Muscle of leg (tissue), 11 donors: ENCODE measurements around the gene ABCF2. TPM values are rescaled to one million over a fixed set of nuclear protein-coding genes. Genes with fewer than 3 reads are reported as not detected.

ENCODE experiments used
- DNase-seq: peaks from one replicate; pipeline ENCODE4 v3.0.0; 2013
- H3K27ac ChIP-seq: one replicate; pipeline ENCODE4 v1.5.1; 2013; ENCODE audit warnings: mild to moderate bottlenecking, low read length, control low read depth
- H3K27me3 ChIP-seq: one replicate; pipeline ENCODE4 v1.6.1; 2013; ENCODE audit warnings: low read length; ENCODE audit not compliant: control insufficient read depth, insufficient read depth
- H3K36me3 ChIP-seq: one replicate; pipeline ENCODE4 v1.6.1; 2013; ENCODE audit warnings: low read length; ENCODE audit not compliant: control insufficient read depth, insufficient read depth
- H3K4me1 ChIP-seq: one replicate; pipeline ENCODE4 v1.6.1; 2013; ENCODE audit warnings: low read length; ENCODE audit not compliant: control insufficient read depth, insufficient read depth
- H3K4me3 ChIP-seq: one replicate; pipeline ENCODE4 v1.5.1; 2013; ENCODE audit warnings: low read length, control low read depth
- H3K9me3 ChIP-seq: replicated peaks from 2 replicates; pipeline ENCODE4 v1.6.1; 2013; ENCODE audit warnings: low read depth, low read length; ENCODE audit not compliant: control insufficient read depth
- WGBS: methylation state at CpG from one replicate; pipeline ENCODE4 v1.1.5; 2013; ENCODE audit warnings: missing lambda C conversion rate; ENCODE audit not compliant: insufficient coverage; 5-methylcytosine and 5-hydroxymethylcytosine counted together
- polyA plus RNA-seq, 8 donors: library from polyadenylated mRNA; unstranded; fragments of 120-200 nt; gene quantifications; one replicate each; pipeline versions ENCODE4 v1.2.1 to v1.2.3, GENCODE V29; 2013; ENCODE audit warnings: inconsistent platforms in 1 of 8, low replicate concordance in 1 of 8; ENCODE audit not compliant: insufficient read length in 8 of 8, insufficient read depth in 1 of 8
- total RNA-seq: library from RNA; stranded (reverse); fragments of 120-200 nt; gene quantifications from one replicate; pipeline ENCODE4 v1.2.4, GENCODE V29; 2013

The ABCF2 gene
- total and polyA plus RNA-seq, 9 donors = 17.3 to 21.1 (median 18.5) TPM

- no peak overlapping the region for H3K27ac ChIP-seq
- WGBS = 55% methylated on average over 7 of the region's 7 CpGs
- H3K4me3 ChIP-seq = no peak overlapping the region
- H3K27me3 ChIP-seq = peaks cover 4% of the 10 kb centered on the region
- H3K9me3 ChIP-seq = no peaks in the 10 kb centered on the region
- H3K36me3 ChIP-seq = no peaks in the 10 kb centered on the region
- DNase-seq = peak; percentile 63
- H3K4me1 ChIP-seq = peaks cover 11% of the 10 kb centered on the region
These were observed 44.8 kb upstream of the ABCF2 start for GRCh38 chr7:151271699-151272355.

- Histone ChIP-seq H3K36me3 (no peaks in the 10 kb centered on the region), H3K9me3 (no peaks in the 10 kb centered on the region), H3K27me3 (no peaks in the 10 kb centered on the region), H3K4me1 (peaks cover 6% of the 10 kb centered on the region), H3K4me3 (no peak overlapping the region), H3K27ac (no peak overlapping the region)
- 93% methylated on average over 10 of the region's 10 CpGs for WGBS
- DNase-seq = no peak
These were observed 42.5 kb upstream of the ABCF2 start for GRCh38 chr7:151269511-151269910.

GRCh38 chr7:151265351-151265931 lies 38.4 kb upstream of the ABCF2 start:
- H3K27me3 ChIP-seq = peaks cover 15% of the 10 kb centered on the region
- no peaks in the 10 kb centered on the region for H3K36me3 ChIP-seq
- 82% methylated on average over 6 of the region's 9 CpGs for WGBS
- peaks cover 17% of the 10 kb centered on the region for H3K4me1 ChIP-seq
- H3K27ac ChIP-seq = no peak overlapping the region
- H3K4me3 ChIP-seq = no peak overlapping the region
- DNase-seq = no peak
- no peaks in the 10 kb centered on the region for H3K9me3 ChIP-seq

GRCh38 chr7:151264615-151265014 lies 37.6 kb upstream of the ABCF2 start:
- WGBS = 89% methylated on average over 5 of the region's 5 CpGs
- Histone ChIP-seq H3K4me1 (peaks cover 17% of the 10 kb centered on the region), H3K9me3 (no peaks in the 10 kb centered on the region), H3K4me3 (no peak overlapping the region), H3K36me3 (no peaks in the 10 kb centered on the region), H3K27me3 (peaks cover 15% of the 10 kb centered on the region), H3K27ac (no peak overlapping the region)
- DNase-seq = no peak

GRCh38 chr7:151261529-151261928 lies 34.5 kb upstream of the ABCF2 start:
- Histone ChIP-seq H3K36me3 (no peaks in the 10 kb centered on the region), H3K27me3 (peaks cover 26% of the 10 kb centered on the region), H3K9me3 (no peaks in the 10 kb centered on the region), H3K4me3 (no peak overlapping the region), H3K27ac (no peak overlapping the region), H3K4me1 (peaks cover 22% of the 10 kb centered on the region)
- DNase-seq = peak; percentile 72
- 31% methylated on average over 8 of the region's 10 CpGs for WGBS

GRCh38 chr7:151260883-151261282 lies 33.9 kb upstream of the ABCF2 start:
- DNase-seq = no peak
- 84% methylated on average over 8 of the region's 8 CpGs for WGBS
- H3K36me3 ChIP-seq = no peaks in the 10 kb centered on the region
- peaks cover 25% of the 10 kb centered on the region for H3K4me1 ChIP-seq
- no peak overlapping the region for H3K4me3 ChIP-seq
- no peaks in the 10 kb centered on the region for H3K9me3 ChIP-seq
- H3K27me3 ChIP-seq = peaks cover 26% of the 10 kb centered on the region
- no peak overlapping the region for H3K27ac ChIP-seq

GRCh38 chr7:151260471-151260870 lies 33.5 kb upstream of the ABCF2 start:
- H3K4me1 ChIP-seq = peaks cover 25% of the 10 kb centered on the region
- peaks cover 27% of the 10 kb centered on the region for H3K27me3 ChIP-seq
- H3K27ac ChIP-seq = no peak overlapping the region
- H3K9me3 ChIP-seq = no peaks in the 10 kb centered on the region
- no peak overlapping the region for H3K4me3 ChIP-seq
- 75% methylated on average over 4 of the region's 11 CpGs for WGBS
- DNase-seq = no peak
- no peaks in the 10 kb centered on the region for H3K36me3 ChIP-seq

- no peak for DNase-seq
- Histone ChIP-seq H3K4me3 (no peak overlapping the region), H3K4me1 (peaks cover 40% of the 10 kb centered on the region), H3K9me3 (no peaks in the 10 kb centered on the region), H3K27me3 (peaks cover 34% of the 10 kb centered on the region), H3K36me3 (no peaks in the 10 kb centered on the region), H3K27ac (no peak overlapping the region)
- 85% methylated on average over 7 of the region's 7 CpGs for WGBS
These were observed 31.0 kb upstream of the ABCF2 start for GRCh38 chr7:151257990-151258389.

GRCh38 chr7:151256410-151257045 lies 29.5 kb upstream of the ABCF2 start:
- H3K27ac ChIP-seq = no peak overlapping the region

GRCh38 chr7:151255390-151255789 lies 28.4 kb upstream of the ABCF2 start:
- DNase-seq = no peak
- Histone ChIP-seq H3K36me3 (no peaks in the 10 kb centered on the region), H3K27me3 (peaks cover 19% of the 10 kb centered on the region), H3K4me3 (no peak overlapping the region), H3K9me3 (no peaks in the 10 kb centered on the region), H3K27ac (no peak overlapping the region), H3K4me1 (peaks cover 43% of the 10 kb centered on the region)
- WGBS = 51% methylated on average over 7 of the region's 7 CpGs

More at GRCh38 chr7:151256410-151257045, 29.5 kb upstream of the ABCF2 start:
- Histone ChIP-seq H3K36me3 (no peaks in the 10 kb centered on the region), H3K9me3 (no peaks in the 10 kb centered on the region), H3K27me3 (peaks cover 30% of the 10 kb centered on the region), H3K4me3 (no peak overlapping the region), H3K4me1 (peaks cover 39% of the 10 kb centered on the region)
- peak; percentile 36 for DNase-seq
- 42% methylated on average over 16 of the region's 16 CpGs for WGBS
